ENCODE results near the gene ZSCAN23.
"Not testable (repeated sequence)": the region's sequence is repeated elsewhere in the genome, so short reads cannot be mapped to it uniquely, and the experiment has no call there.

Gene ZSCAN23

GRCh38 chr6:28433119-28433518 lies 10.2 kb downstream of the ZSCAN23 start:
- H3K4me1 ChIP-seq (ENCODE audit: control insufficient read depth, insufficient read depth, low read length) = no peaks in the 10 kb centered on the region
- no peak overlapping the region for H3K27ac ChIP-seq (ENCODE audit: low read depth, low read length)
- no peak overlapping the region for H3K9ac ChIP-seq (ENCODE audit: low read length)
- peaks cover 57% of the 10 kb centered on the region for H3K36me3 ChIP-seq (ENCODE audit: control insufficient read depth, insufficient read depth, low read length)
- no peak overlapping the region for H3K4me3 ChIP-seq (ENCODE audit: low read depth, low read length)
- H3K9me3 ChIP-seq (ENCODE audit: control insufficient read depth, insufficient read depth, low read depth, low read length) = no peaks in the 10 kb centered on the region
- no peaks in the 10 kb centered on the region for H3K27me3 ChIP-seq (ENCODE audit: control insufficient read depth, insufficient read depth, low read length)

DNA sequence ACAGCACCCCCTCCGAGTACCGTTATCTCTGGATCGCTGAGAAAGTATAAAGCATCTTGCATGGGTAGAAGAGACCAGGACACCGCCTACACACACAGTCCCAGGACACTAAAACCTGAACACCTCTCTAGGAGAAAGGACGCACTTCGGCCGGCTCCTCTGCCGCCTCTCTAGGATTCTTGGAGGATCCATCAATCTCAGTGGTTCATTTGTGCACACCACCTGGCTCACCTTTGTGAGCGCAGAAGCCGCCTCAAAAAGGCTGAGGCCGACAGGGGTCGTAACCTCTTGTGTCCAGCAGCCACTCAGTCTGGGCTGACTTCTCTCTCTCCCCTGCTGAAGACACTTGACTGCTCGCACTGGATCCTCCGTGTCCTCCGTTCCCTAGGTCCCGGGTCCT lies 13.5 kb downstream of the ZSCAN23 start:
- H3K27me3 ChIP-seq (ENCODE audit: control insufficient read depth, insufficient read depth, low read length) = no peaks in the 10 kb centered on the region
- no peak overlapping the region for H3K9ac ChIP-seq (ENCODE audit: low read length)
- peaks cover 62% of the 10 kb centered on the region for H3K36me3 ChIP-seq (ENCODE audit: control insufficient read depth, insufficient read depth, low read length)
- no peak overlapping the region for H3K4me3 ChIP-seq (ENCODE audit: low read depth, low read length)
- no peak overlapping the region for H3K27ac ChIP-seq (ENCODE audit: low read depth, low read length)
- H3K4me1 ChIP-seq (ENCODE audit: control insufficient read depth, insufficient read depth, low read length) = no peaks in the 10 kb centered on the region
- H3K9me3 ChIP-seq (ENCODE audit: control insufficient read depth, insufficient read depth, low read depth, low read length) = no peaks in the 10 kb centered on the region

- no peaks in the 10 kb centered on the region for H3K4me1 ChIP-seq (ENCODE audit: control insufficient read depth, insufficient read depth, low read length)
Measured at GRCh38 chr6:28425944-28426541, 17.2 kb downstream of the ZSCAN23 start.

GRCh38 chr6:28424163-28424562 lies 19.1 kb downstream of the ZSCAN23 start:
- H3K27me3 ChIP-seq (ENCODE audit: control insufficient read depth, insufficient read depth, low read length) = no peaks in the 10 kb centered on the region
- H3K27ac ChIP-seq (ENCODE audit: low read depth, low read length) = no peak overlapping the region
- no peaks in the 10 kb centered on the region for H3K4me1 ChIP-seq (ENCODE audit: control insufficient read depth, insufficient read depth, low read length)
- no peak overlapping the region for H3K4me3 ChIP-seq (ENCODE audit: low read depth, low read length)
- peaks cover 58% of the 10 kb centered on the region for H3K36me3 ChIP-seq (ENCODE audit: control insufficient read depth, insufficient read depth, low read length)
- H3K9ac ChIP-seq (ENCODE audit: low read length) = no peak overlapping the region
- H3K9me3 ChIP-seq (ENCODE audit: control insufficient read depth, insufficient read depth, low read depth, low read length) = no peaks in the 10 kb centered on the region

More at GRCh38 chr6:28425944-28426541, 17.2 kb downstream of the ZSCAN23 start:
- Histone ChIP-seq H3K36me3 (ENCODE audit: control insufficient read depth, insufficient read depth, low read length) (peaks cover 55% of the 10 kb centered on the region), H3K27me3 (ENCODE audit: control insufficient read depth, insufficient read depth, low read length) (no peaks in the 10 kb centered on the region), H3K27ac (ENCODE audit: low read depth, low read length) (no peak overlapping the region), H3K4me3 (ENCODE audit: low read depth, low read length) (no peak overlapping the region), H3K9ac (ENCODE audit: low read length) (no peak overlapping the region), H3K9me3 (ENCODE audit: control insufficient read depth, insufficient read depth, low read depth, low read length) (no peaks in the 10 kb centered on the region)

DNA sequence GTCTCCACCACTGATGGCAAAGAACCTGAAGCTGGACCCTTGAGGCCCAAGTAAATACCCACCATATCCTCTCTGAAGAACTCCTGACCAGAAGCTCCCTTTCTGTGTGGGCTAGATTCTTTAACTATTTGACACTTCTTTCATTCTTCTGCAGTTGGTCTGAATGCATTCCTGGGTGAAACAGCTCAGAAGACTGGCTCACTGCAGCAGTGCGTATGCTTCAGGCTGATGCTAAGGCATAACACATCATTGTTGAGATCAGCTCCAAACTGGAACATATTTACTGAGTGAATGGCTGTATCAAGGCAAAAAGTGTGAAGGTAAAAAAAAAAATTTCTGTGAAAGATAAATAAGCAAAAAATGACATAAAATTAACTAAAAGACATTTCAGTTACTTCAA lies 19.7 kb downstream of the ZSCAN23 start:
- Histone ChIP-seq H3K9ac (ENCODE audit: low read length) (no peak overlapping the region), H3K36me3 (ENCODE audit: control insufficient read depth, insufficient read depth, low read length) (peaks cover 58% of the 10 kb centered on the region), H3K9me3 (ENCODE audit: control insufficient read depth, insufficient read depth, low read depth, low read length) (no peaks in the 10 kb centered on the region), H3K27me3 (ENCODE audit: control insufficient read depth, insufficient read depth, low read length) (no peaks in the 10 kb centered on the region), H3K27ac (ENCODE audit: low read depth, low read length) (no peak overlapping the region), H3K4me1 (ENCODE audit: control insufficient read depth, insufficient read depth, low read length) (no peaks in the 10 kb centered on the region), H3K4me3 (ENCODE audit: low read depth, low read length) (no peak overlapping the region)

DNA sequence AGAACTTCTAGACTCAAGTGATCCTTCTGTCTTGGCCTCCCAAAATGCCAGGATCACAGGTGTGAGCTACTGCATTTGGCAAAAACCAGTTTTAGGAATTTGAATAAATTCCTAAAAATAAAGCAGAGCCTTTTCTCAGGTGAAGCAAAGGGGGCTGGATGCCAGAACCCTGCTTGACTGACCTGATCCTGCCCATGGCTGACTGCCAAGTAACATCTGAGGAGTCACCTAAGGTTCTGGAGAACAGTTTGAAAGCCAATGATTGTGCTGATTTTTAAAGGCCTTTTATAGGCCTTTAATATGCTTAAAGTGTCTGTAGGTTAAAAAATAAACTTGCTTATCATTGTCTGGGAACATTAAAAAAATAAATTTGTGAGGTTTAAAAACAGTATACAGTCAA lies 29.6 kb downstream of the ZSCAN23 start:
- H3K27me3 ChIP-seq (ENCODE audit: control insufficient read depth, insufficient read depth, low read length) = no peaks in the 10 kb centered on the region

DNA sequence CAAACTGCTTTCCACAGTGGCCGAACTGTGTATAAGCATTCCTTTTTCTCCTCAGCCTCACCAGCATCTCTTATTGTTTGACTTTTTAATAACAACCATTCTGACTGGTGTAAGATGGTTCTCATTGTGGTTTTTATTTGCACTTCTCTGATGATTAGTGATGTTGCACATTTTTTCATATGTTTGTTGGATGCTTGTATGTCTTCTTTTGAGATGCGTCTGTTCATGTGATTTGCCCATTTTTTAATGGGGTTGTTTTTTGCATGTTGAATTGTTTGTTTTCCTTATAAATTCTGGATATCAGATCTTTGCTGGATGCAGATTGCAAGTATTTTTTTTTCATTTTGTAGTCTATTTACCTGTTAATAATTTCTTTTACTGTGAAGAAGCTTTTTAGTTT lies 32.5 kb downstream of the ZSCAN23 start:
- no peak overlapping the region for H3K9ac ChIP-seq (ENCODE audit: low read length)
- no peaks in the 10 kb centered on the region for H3K36me3 ChIP-seq (ENCODE audit: control insufficient read depth, insufficient read depth, low read length)
- H3K4me1 ChIP-seq (ENCODE audit: control insufficient read depth, insufficient read depth, low read length) = no peaks in the 10 kb centered on the region

More for the DNA sequence above, 29.6 kb downstream of the ZSCAN23 start:
- Histone ChIP-seq H3K4me1 (ENCODE audit: control insufficient read depth, insufficient read depth, low read length) (no peaks in the 10 kb centered on the region), H3K9me3 (ENCODE audit: control insufficient read depth, insufficient read depth, low read depth, low read length) (no peaks in the 10 kb centered on the region), H3K9ac (ENCODE audit: low read length) (no peak overlapping the region), H3K36me3 (ENCODE audit: control insufficient read depth, insufficient read depth, low read length) (no peaks in the 10 kb centered on the region), H3K27ac (ENCODE audit: low read depth, low read length) (no peak overlapping the region), H3K4me3 (ENCODE audit: low read depth, low read length) (no peak overlapping the region)

GRCh38 chr6:28408076-28408802 lies 35.1 kb downstream of the ZSCAN23 start:
- Histone ChIP-seq H3K4me1 (ENCODE audit: control insufficient read depth, insufficient read depth, low read length) (no peaks in the 10 kb centered on the region), H3K4me3 (ENCODE audit: low read depth, low read length) (no peak overlapping the region), H3K9ac (ENCODE audit: low read length) (no peak overlapping the region), H3K27ac (ENCODE audit: low read depth, low read length) (no peak overlapping the region), H3K36me3 (ENCODE audit: control insufficient read depth, insufficient read depth, low read length) (no peaks in the 10 kb centered on the region), H3K9me3 (ENCODE audit: control insufficient read depth, insufficient read depth, low read depth, low read length) (no peaks in the 10 kb centered on the region), H3K27me3 (ENCODE audit: control insufficient read depth, insufficient read depth, low read length) (no peaks in the 10 kb centered on the region)

More for the DNA sequence above, 32.5 kb downstream of the ZSCAN23 start:
- no peak overlapping the region for H3K27ac ChIP-seq (ENCODE audit: low read depth, low read length)
- H3K27me3 ChIP-seq (ENCODE audit: control insufficient read depth, insufficient read depth, low read length) = no peaks in the 10 kb centered on the region
- H3K9me3 ChIP-seq (ENCODE audit: control insufficient read depth, insufficient read depth, low read depth, low read length) = no peaks in the 10 kb centered on the region
- H3K4me3 ChIP-seq (ENCODE audit: low read depth, low read length) = no peak overlapping the region

DNA sequence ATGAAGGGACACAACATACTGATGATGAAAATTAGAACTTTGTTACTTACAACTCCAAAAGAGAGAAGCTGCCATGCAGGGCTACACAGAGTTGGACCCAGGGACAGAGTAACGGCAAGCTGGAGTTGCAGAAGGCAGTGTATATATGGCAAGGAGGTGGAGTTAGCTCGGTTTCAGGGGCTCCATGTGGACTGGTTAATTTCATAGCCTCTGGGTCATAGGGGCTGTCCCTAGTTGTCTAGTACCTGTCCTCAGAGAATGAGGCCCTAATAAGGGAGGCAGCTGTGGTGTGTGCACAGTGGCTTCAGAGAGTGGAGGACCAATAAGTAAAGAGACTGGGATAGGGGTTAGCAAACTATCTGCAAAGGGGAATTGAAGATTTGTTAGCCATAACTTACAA lies 35.9 kb downstream of the ZSCAN23 start:
- Histone ChIP-seq H3K9me3 (ENCODE audit: control insufficient read depth, insufficient read depth, low read depth, low read length) (no peaks in the 10 kb centered on the region), H3K27ac (ENCODE audit: low read depth, low read length) (no peak overlapping the region), H3K4me3 (ENCODE audit: low read depth, low read length) (no peak overlapping the region), H3K4me1 (ENCODE audit: control insufficient read depth, insufficient read depth, low read length) (no peaks in the 10 kb centered on the region), H3K9ac (ENCODE audit: low read length) (no peak overlapping the region), H3K27me3 (ENCODE audit: control insufficient read depth, insufficient read depth, low read length) (peaks cover 3% of the 10 kb centered on the region; the same call in 1 of the 2 replicates), H3K36me3 (ENCODE audit: control insufficient read depth, insufficient read depth, low read length) (no peaks in the 10 kb centered on the region)

GRCh38 chr6:28403923-28404322 lies 39.4 kb downstream of the ZSCAN23 start:
- not testable (repeated sequence) for H3K9me3 ChIP-seq (ENCODE audit: control insufficient read depth, insufficient read depth, low read depth, low read length); H3K27ac ChIP-seq (ENCODE audit: low read depth, low read length); H3K4me1 ChIP-seq (ENCODE audit: control insufficient read depth, insufficient read depth, low read length); H3K9ac ChIP-seq (ENCODE audit: low read length); H3K4me3 ChIP-seq (ENCODE audit: low read depth, low read length); H3K36me3 ChIP-seq (ENCODE audit: control insufficient read depth, insufficient read depth, low read length)
- H3K27me3 ChIP-seq (ENCODE audit: control insufficient read depth, insufficient read depth, low read length) = peaks cover 20% of the 10 kb centered on the region

- Histone ChIP-seq H3K27me3 (ENCODE audit: control insufficient read depth, insufficient read depth, low read length) (peaks cover 20% of the 10 kb centered on the region), H3K4me1 (ENCODE audit: control insufficient read depth, insufficient read depth, low read length) (peaks cover 14% of the 10 kb centered on the region), H3K36me3 (ENCODE audit: control insufficient read depth, insufficient read depth, low read length) (peaks cover 12% of the 10 kb centered on the region), H3K9me3 (ENCODE audit: control insufficient read depth, insufficient read depth, low read depth, low read length) (no peaks in the 10 kb centered on the region), H3K27ac (ENCODE audit: low read depth, low read length) (no peak overlapping the region), H3K4me3 (ENCODE audit: low read depth, low read length) (no peak overlapping the region), H3K9ac (ENCODE audit: low read length) (no peak overlapping the region)
Measured at GRCh38 chr6:28402197-28402596, 41.1 kb downstream of the ZSCAN23 start.
